Stimulated activated naive CD8-positive, alpha-beta T cell treated with anti-CD3 and anti-CD28 coated beads, Interleukin-15, amount 100 ng/mL, for 72 hours (primary cell): ENCODE measurements around the gene IL21.
"Not testable (repeated sequence)": the region's sequence is repeated elsewhere in the genome, so short reads cannot be mapped to it uniquely, and the experiment has no call there.

ENCODE experiments used
- ATAC-seq: fragments of 150-1000 bp; cut with Tn5 transposase; 2 replicates; pipeline ENCODE4 v1.10.0; 2021; ENCODE audit warnings: mild to moderate bottlenecking, moderate library complexity
- DNase-seq, 2 donors: peaks; one replicate each; pipeline ENCODE4 v3.0.0; 2021 to 2022
- H3K27ac Mint-ChIP-seq, 2 donors: one replicate each; pipeline ENCODE4 v1.8.0; 2022; ENCODE audit warnings: mild to moderate bottlenecking in 2 of 2, mixed read lengths in 2 of 2, moderate library complexity in 2 of 2
- H3K27me3 Mint-ChIP-seq: one replicate; pipeline ENCODE4 v1.8.0; 2022; ENCODE audit warnings: mixed read lengths
- H3K4me1 Mint-ChIP-seq: one replicate; pipeline ENCODE4 v1.8.0; 2022; ENCODE audit warnings: mild to moderate bottlenecking, mixed read lengths
- H3K4me3 Mint-ChIP-seq, 2 donors: one replicate each; pipeline ENCODE4 v1.8.0; 2022; ENCODE audit warnings: mild to moderate bottlenecking in 2 of 2, mixed read lengths in 2 of 2, moderate library complexity in 1 of 2
- H3K9me3 Mint-ChIP-seq, 2 donors: one replicate each; pipeline ENCODE4 v1.8.0; 2022; ENCODE audit warnings: mixed read lengths in 2 of 2

IL21 gene

DNA sequence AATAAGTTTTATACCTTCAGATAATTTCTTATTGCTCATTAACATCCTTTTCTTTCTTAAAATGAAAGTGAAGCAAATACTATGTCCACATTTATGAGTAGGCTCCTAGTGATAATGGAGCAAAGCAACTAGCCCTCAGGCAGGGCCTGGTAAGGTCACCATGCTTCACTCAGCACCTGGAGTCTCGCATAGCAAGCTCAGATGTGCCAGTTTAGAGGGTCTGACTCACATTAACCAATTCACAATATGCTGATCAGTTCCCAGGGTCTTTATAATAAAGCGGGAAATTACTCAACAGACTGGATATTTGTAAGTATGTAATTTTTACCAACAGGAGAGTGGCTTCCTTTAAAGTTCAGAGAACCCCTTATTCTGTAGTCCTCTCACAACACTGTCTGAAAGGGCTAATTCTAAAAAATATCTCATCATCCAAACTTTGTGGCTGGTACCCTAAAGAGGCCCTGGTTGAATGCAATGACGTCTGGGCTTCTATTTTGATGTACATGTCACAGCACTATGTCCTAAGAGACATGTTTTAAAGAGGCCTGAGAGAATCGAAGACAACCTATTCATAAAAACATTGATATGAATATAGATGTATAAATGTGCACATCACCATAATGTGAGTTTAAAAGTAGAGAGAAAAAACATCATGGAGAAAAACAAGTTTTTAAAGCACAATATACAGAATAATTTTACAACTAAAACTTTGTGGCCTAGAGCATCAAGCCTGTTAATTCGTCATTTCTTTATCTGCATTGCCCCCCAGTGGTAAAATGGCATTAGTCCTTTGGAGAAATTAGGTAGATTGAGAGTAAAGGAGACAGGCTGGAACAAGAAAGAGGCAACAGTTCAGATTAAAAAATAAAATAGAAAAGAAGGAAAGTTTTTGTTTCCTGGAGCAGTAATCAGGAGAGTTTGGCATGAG, 44.3 kb downstream of the IL21 start:
- peaks cover 18% of the 10 kb centered on the region for H3K27me3 Mint-ChIP-seq
- H3K4me1 Mint-ChIP-seq = peaks cover 32% of the 10 kb centered on the region
- peak overlapping the region; percentile 0 to 67 for H3K4me3 Mint-ChIP-seq
- peak; percentile 44 for ATAC-seq
- DNase-seq = peak; percentile 32 to 36
- H3K27ac Mint-ChIP-seq = peak overlapping the region in 1 of 2 donors; percentile 92
- H3K9me3 Mint-ChIP-seq = peaks cover 0 to 6% of the 10 kb centered on the region in 2 donors

- Mint-ChIP-seq H3K27me3 (peaks cover 26% of the 10 kb centered on the region), H3K4me1 (peaks cover 28% of the 10 kb centered on the region)
- H3K4me3 Mint-ChIP-seq, ATAC-seq, H3K9me3 Mint-ChIP-seq, DNase-seq, H3K27ac Mint-ChIP-seq: not testable (repeated sequence)
Measured at GRCh38 chr4:122574347-122574746, 46.5 kb downstream of the IL21 start.

- Mint-ChIP-seq H3K9me3 (peaks cover 8 to 12% of the 10 kb centered on the region in 2 donors), H3K4me1 (no peaks in the 10 kb centered on the region), H3K4me3 (no peak overlapping the region), H3K27me3 (peaks cover 17% of the 10 kb centered on the region), H3K27ac (no peak overlapping the region)
- DNase-seq (no peak), ATAC-seq (no peak)
Measured at GRCh38 chr4:122562449-122562848, 58.4 kb downstream of the IL21 start.
